ENCODE measurements around the gene STMN3.

DNA sequence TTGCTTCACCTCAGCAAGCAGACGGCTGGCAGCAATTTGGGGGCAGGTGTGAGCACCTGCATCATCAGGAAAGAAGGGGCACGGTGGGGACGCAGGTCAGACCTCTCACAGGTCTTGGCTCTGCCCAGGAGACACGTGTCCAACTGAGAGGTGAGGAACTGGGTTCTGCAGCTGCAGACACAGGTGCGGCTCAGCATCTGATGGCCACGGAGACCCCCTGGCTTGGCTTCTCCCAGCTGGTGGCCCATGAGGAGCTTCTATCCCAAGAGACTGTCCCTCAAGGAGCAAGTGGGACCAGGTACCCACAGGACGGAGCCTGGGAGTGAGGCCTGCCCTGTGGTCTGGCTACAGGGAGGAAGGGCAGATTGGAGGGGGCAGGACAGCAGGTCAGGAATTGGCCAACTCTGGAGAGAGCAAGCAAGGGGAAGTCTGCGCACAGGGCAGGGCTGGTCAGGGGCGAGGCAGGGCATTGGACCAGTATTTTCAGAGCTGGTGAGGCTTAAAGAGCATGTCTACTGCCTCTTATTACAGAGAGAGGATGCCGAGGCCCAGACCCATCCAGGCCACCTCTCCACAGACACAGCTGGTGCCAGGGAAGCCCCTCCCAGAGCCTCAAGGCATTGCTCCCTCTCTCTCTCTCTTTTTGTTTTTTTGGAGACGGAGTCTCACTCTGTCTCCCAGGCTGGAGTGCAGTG is 4.2 kb downstream of the STMN3 start:
- TF ChIP-seq, protein P1, sequence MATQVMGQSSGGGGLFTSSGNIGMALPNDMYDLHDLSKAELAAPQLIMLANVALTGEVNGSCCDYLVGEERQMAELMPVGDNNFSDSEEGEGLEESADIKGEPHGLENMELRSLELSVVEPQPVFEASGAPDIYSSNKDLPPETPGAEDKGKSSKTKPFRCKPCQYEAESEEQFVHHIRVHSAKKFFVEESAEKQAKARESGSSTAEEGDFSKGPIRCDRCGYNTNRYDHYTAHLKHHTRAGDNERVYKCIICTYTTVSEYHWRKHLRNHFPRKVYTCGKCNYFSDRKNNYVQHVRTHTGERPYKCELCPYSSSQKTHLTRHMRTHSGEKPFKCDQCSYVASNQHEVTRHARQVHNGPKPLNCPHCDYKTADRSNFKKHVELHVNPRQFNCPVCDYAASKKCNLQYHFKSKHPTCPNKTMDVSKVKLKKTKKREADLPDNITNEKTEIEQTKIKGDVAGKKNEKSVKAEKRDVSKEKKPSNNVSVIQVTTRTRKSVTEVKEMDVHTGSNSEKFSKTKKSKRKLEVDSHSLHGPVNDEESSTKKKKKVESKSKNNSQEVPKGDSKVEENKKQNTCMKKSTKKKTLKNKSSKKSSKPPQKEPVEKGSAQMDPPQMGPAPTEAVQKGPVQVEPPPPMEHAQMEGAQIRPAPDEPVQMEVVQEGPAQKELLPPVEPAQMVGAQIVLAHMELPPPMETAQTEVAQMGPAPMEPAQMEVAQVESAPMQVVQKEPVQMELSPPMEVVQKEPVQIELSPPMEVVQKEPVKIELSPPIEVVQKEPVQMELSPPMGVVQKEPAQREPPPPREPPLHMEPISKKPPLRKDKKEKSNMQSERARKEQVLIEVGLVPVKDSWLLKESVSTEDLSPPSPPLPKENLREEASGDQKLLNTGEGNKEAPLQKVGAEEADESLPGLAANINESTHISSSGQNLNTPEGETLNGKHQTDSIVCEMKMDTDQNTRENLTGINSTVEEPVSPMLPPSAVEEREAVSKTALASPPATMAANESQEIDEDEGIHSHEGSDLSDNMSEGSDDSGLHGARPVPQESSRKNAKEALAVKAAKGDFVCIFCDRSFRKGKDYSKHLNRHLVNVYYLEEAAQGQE (IDR thresholded peaks at IDR 0.05; ENCODE audit: insufficient read depth in 1 of 2, low read depth in 2 of 2, low read length in 2 of 2), result no peak
- TF ChIP-seq SIN3A (IDR thresholded peaks at IDR 0.05; ENCODE audit: borderline replicate concordance, insufficient read depth, low read length), result no peak

All from PFSK-1 (cell line).